Calu3 (cell line): ENCODE measurements around the gene PLEKHG3. TPM values are rescaled to one million over a fixed set of nuclear protein-coding genes. Genes with fewer than 3 reads are reported as not detected.

ENCODE experiments used
- BruUV-seq: library from RNA; stranded (reverse); fragments of 400-500 nt; replicated peaks from 2 replicates; lab custom pipeline; 2021; lab: Mats Ljungman, UMichigan
- CTCF ChIA-PET: fragments of 300-600 bp; sonication (Branson Sonifier 250); formaldehyde crosslinking; loops from one replicate; lab custom pipeline; 2022; ENCODE audit warnings: antibody characterized with exemption; lab: Charles Lee
- DNase-seq: peaks from one replicate; pipeline ENCODE4 v3.0.0; 2022
- H3K27ac Mint-ChIP-seq: one replicate; pipeline ENCODE4 v1.8.0; 2022; ENCODE audit warnings: mixed read lengths; ENCODE audit not compliant: unreplicated experiment
- H3K27me3 Mint-ChIP-seq: one replicate; pipeline ENCODE4 v1.8.0; 2022; ENCODE audit warnings: mixed read lengths; ENCODE audit not compliant: unreplicated experiment
- H3K36me3 Mint-ChIP-seq: one replicate; pipeline ENCODE4 v1.8.0; 2022; ENCODE audit warnings: mild to moderate bottlenecking, moderate library complexity, mixed read lengths; ENCODE audit not compliant: insufficient read depth, unreplicated experiment
- H3K4me1 Mint-ChIP-seq: one replicate; pipeline ENCODE4 v1.8.0; 2022; ENCODE audit warnings: mild to moderate bottlenecking, low read depth, mixed read lengths; ENCODE audit not compliant: unreplicated experiment
- H3K4me3 Mint-ChIP-seq: one replicate; pipeline ENCODE4 v1.8.0; 2022; ENCODE audit warnings: mild to moderate bottlenecking, low read depth, moderate library complexity, mixed read lengths; ENCODE audit not compliant: unreplicated experiment
- H3K9me3 Mint-ChIP-seq: one replicate; pipeline ENCODE4 v1.8.0; 2022; ENCODE audit warnings: low read depth, mixed read lengths; ENCODE audit not compliant: unreplicated experiment
- intact Hi-C: fragments of 100-400 bp; cut with micrococcal nuclease; formaldehyde crosslinking; loops from one replicate; pipeline ENCODE4 v1.10.0; 2022; ENCODE audit not compliant: unreplicated experiment
- total RNA-seq: library from RNA; stranded (reverse); gene quantifications from 2 replicates; pipeline ENCODE4 v1.2.3, GENCODE V29; 2022
- TF ChIP-seq, protein P1 (sequence below): fragments of 200-600 bp; IDR thresholded peaks from one replicate; pipeline ENCODE4 v1.8.0; 2022; ENCODE audit warnings: antibody characterized with exemption; ENCODE audit not compliant: unreplicated experiment

The PLEKHG3 gene
- total RNA-seq, 1 experiment from 2014 or later: 39.0 TPM

- Mint-ChIP-seq H3K27me3 (peaks cover 47% of the 10 kb centered on the region), H3K27ac (no peak overlapping the region), H3K4me3 (no peak overlapping the region), H3K36me3 (no peaks in the 10 kb centered on the region), H3K4me1 (peaks cover 15% of the 10 kb centered on the region), H3K9me3 (no peaks in the 10 kb centered on the region)
- TF ChIP-seq, protein P1, sequence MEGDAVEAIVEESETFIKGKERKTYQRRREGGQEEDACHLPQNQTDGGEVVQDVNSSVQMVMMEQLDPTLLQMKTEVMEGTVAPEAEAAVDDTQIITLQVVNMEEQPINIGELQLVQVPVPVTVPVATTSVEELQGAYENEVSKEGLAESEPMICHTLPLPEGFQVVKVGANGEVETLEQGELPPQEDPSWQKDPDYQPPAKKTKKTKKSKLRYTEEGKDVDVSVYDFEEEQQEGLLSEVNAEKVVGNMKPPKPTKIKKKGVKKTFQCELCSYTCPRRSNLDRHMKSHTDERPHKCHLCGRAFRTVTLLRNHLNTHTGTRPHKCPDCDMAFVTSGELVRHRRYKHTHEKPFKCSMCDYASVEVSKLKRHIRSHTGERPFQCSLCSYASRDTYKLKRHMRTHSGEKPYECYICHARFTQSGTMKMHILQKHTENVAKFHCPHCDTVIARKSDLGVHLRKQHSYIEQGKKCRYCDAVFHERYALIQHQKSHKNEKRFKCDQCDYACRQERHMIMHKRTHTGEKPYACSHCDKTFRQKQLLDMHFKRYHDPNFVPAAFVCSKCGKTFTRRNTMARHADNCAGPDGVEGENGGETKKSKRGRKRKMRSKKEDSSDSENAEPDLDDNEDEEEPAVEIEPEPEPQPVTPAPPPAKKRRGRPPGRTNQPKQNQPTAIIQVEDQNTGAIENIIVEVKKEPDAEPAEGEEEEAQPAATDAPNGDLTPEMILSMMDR: no peak
- intact Hi-C loops: no loop called here
- no TSS peak for BruUV-seq
- DNase-seq: no peak
- CTCF ChIA-PET: interaction anchor here (0.6 kb wide), 1 partner anchor 190 kb away, joined by 3 read pairs; no protein-coding TSS in a partner anchor
Measured at GRCh38 chr14:64789696-64790095, 85.5 kb downstream of the PLEKHG3 start.

DNA sequence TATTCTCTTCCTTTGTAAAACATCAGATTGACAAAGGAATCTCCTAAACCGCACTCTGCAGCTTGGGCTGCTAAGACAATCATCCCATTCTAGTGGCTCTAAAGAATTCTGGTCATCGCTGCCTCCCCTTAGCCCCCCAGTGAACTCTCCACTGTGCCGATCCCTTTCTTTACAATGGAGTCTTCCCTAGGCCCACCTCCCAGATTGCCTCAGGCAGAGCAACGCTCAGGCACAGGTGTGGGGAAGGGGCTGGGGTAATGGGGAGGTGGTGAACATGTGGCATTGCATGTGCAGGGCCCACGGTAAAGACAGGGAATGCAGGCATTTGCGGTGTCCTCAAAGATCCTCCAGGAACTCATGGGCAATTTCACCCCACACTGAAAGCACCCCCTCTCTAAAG is 86.3 kb downstream of the PLEKHG3 start:
- Mint-ChIP-seq H3K36me3 (no peaks in the 10 kb centered on the region), H3K27me3 (peaks cover 55% of the 10 kb centered on the region), H3K27ac (no peak overlapping the region), H3K4me3 (no peak overlapping the region), H3K9me3 (no peaks in the 10 kb centered on the region), H3K4me1 (peaks cover 15% of the 10 kb centered on the region)
- TF ChIP-seq, protein P1: no peak
- DNase-seq: no peak
- intact Hi-C loops: no loop called here
- BruUV-seq: no TSS peak
- CTCF ChIA-PET: no interaction called here

- no peaks in the 10 kb centered on the region for H3K36me3 Mint-ChIP-seq
- no peaks in the 10 kb centered on the region for H3K9me3 Mint-ChIP-seq
- TF ChIP-seq, protein P1: no peak
- H3K27ac Mint-ChIP-seq: no peak overlapping the region
- peaks cover 15% of the 10 kb centered on the region for H3K4me1 Mint-ChIP-seq
- BruUV-seq: no TSS peak
- no peak overlapping the region for H3K4me3 Mint-ChIP-seq
- no peak for DNase-seq
- CTCF ChIA-PET: no interaction called here
- intact Hi-C loops: no loop called here
- H3K27me3 Mint-ChIP-seq: peaks cover 61% of the 10 kb centered on the region
Measured at GRCh38 chr14:64792231-64792630, 88.0 kb downstream of the PLEKHG3 start.

- intact Hi-C loops: no loop called here
- CTCF ChIA-PET: interaction anchor here (1.4 kb wide), 1 partner anchor 73 kb away, joined by 3 read pairs; no protein-coding TSS in a partner anchor
Measured at GRCh38 chr14:64792871-64793560, 88.8 kb downstream of the PLEKHG3 start.

More at GRCh38 chr14:64792871-64793560, 88.8 kb downstream of the PLEKHG3 start:
- Mint-ChIP-seq H3K27ac (no peak overlapping the region), H3K36me3 (no peaks in the 10 kb centered on the region), H3K4me1 (peaks cover 12% of the 10 kb centered on the region), H3K4me3 (no peak overlapping the region), H3K9me3 (no peaks in the 10 kb centered on the region), H3K27me3 (peaks cover 61% of the 10 kb centered on the region)
- BruUV-seq: no TSS peak
- DNase-seq: no peak
- TF ChIP-seq, protein P1: no peak
